Measurements from ENCODE around the gene RPN2. TPM values are rescaled to one million over a fixed set of nuclear protein-coding genes. Genes with fewer than 3 reads are reported as not detected.

The RPN2 gene
- total and polyA plus RNA-seq, 4 donors = 153 to 241 (median 177) TPM

GRCh38 chr20:37235065-37235464, 55.9 kb downstream of the RPN2 start:
- DNase-seq (ENCODE audit: low spot score) = no peak
- no peaks in the 10 kb centered on the region for H3K4me1 ChIP-seq (ENCODE audit: control insufficient read depth in 4 of 4, insufficient read depth in 4 of 4, low read length in 3 of 4)
- no peak overlapping the region for H3K4me3 ChIP-seq (ENCODE audit: low read depth in 1 of 3, low read length in 3 of 3)
- 81% methylated on average over 6 of the region's 6 CpGs for WGBS
- TF ChIP-seq SP1 (IDR thresholded peaks at IDR 0.05) (no peak), MAX (IDR thresholded peaks at IDR 0.05) (no peak), RXRA (IDR thresholded peaks at IDR 0.05) (no peak), HNF4G (IDR thresholded peaks at IDR 0.05) (no peak), REST (IDR thresholded peaks at IDR 0.05) (no peak), JUND (IDR thresholded peaks at IDR 0.05) (no peak), TAF1 (conservative IDR thresholded peaks at IDR 0.05) (no peak), NR2F2 (IDR thresholded peaks at IDR 0.05) (no peak), GABPA (IDR thresholded peaks at IDR 0.05 in 1 of 2, conservative IDR thresholded peaks at IDR 0.05 in 1 of 2) (no peak), FOXA2 (IDR thresholded peaks at IDR 0.05) (no peak)
- H3K9ac ChIP-seq (ENCODE audit: low read depth in 1 of 2, low read length in 2 of 2) = no peak overlapping the region
- no peaks in the 10 kb centered on the region for H3K27me3 ChIP-seq (ENCODE audit: control insufficient read depth in 4 of 4, insufficient read depth in 4 of 4, low read length in 3 of 4)
- peaks cover 13 to 91% (median 71%) of the 10 kb centered on the region in 4 donors for H3K36me3 ChIP-seq (ENCODE audit: control insufficient read depth in 4 of 4, insufficient read depth in 3 of 4, low read depth in 1 of 4, low read length in 3 of 4)
- no peak overlapping the region for H3K27ac ChIP-seq (ENCODE audit: low read depth in 1 of 2, low read length in 2 of 2)
- H3K9me3 ChIP-seq (ENCODE audit: control insufficient read depth in 4 of 4, low read length in 3 of 4) = no peaks in the 10 kb centered on the region

- H3K4me3 ChIP-seq (ENCODE audit: low read depth in 1 of 3, low read length in 3 of 3) = no peak overlapping the region
- WGBS = 96% methylated on average over 4 of the region's 4 CpGs
- H3K27ac ChIP-seq (ENCODE audit: low read depth in 1 of 2, low read length in 2 of 2) = no peak overlapping the region
- H3K9ac ChIP-seq (ENCODE audit: low read depth in 1 of 2, low read length in 2 of 2) = no peak overlapping the region
- TF ChIP-seq FOXA2 (IDR thresholded peaks at IDR 0.05) (no peak), YY1 (IDR thresholded peaks at IDR 0.05) (no peak), RAD21 (IDR thresholded peaks at IDR 0.05) (no peak), HNF4A (conservative IDR thresholded peaks at IDR 0.05) (no peak), SP1 (IDR thresholded peaks at IDR 0.05) (no peak)
- H3K4me1 ChIP-seq (ENCODE audit: control insufficient read depth in 4 of 4, insufficient read depth in 4 of 4, low read length in 3 of 4) = no peaks in the 10 kb centered on the region
- no peaks in the 10 kb centered on the region for H3K27me3 ChIP-seq (ENCODE audit: control insufficient read depth in 4 of 4, insufficient read depth in 4 of 4, low read length in 3 of 4)
- no peaks in the 10 kb centered on the region for H3K9me3 ChIP-seq (ENCODE audit: control insufficient read depth in 4 of 4, low read length in 3 of 4)
- peaks cover 11 to 89% (median 71%) of the 10 kb centered on the region in 4 donors for H3K36me3 ChIP-seq (ENCODE audit: control insufficient read depth in 4 of 4, insufficient read depth in 3 of 4, low read depth in 1 of 4, low read length in 3 of 4)
- no peak for DNase-seq (ENCODE audit: low spot score)
Observed at GRCh38 chr20:37236462-37236861, 57.3 kb downstream of the RPN2 start.

GRCh38 chr20:37237656-37238055, 58.5 kb downstream of the RPN2 start:
- no peak overlapping the region for H3K9ac ChIP-seq (ENCODE audit: low read depth in 1 of 2, low read length in 2 of 2)
- 98% methylated on average over 5 of the region's 5 CpGs for WGBS
- no peaks in the 10 kb centered on the region for H3K27me3 ChIP-seq (ENCODE audit: control insufficient read depth in 4 of 4, insufficient read depth in 4 of 4, low read length in 3 of 4)
- no peak for DNase-seq (ENCODE audit: low spot score)
- H3K4me3 ChIP-seq (ENCODE audit: low read depth in 1 of 3, low read length in 3 of 3) = no peak overlapping the region
- peaks cover 0 to 4% (median 0%) of the 10 kb centered on the region in 4 donors for H3K4me1 ChIP-seq (ENCODE audit: control insufficient read depth in 4 of 4, insufficient read depth in 4 of 4, low read length in 3 of 4)
- TF ChIP-seq FOXA1 (IDR thresholded peaks at IDR 0.05) (no peak), HNF4A (conservative IDR thresholded peaks at IDR 0.05) (no peak), REST (IDR thresholded peaks at IDR 0.05) (no peak), CTCF (IDR thresholded peaks at IDR 0.05; ENCODE audit: low read depth, low read length, missing input control) (no peak), ATF3 (IDR thresholded peaks at IDR 0.05) (no peak)
- H3K27ac ChIP-seq (ENCODE audit: low read depth in 1 of 2, low read length in 2 of 2) = no peak overlapping the region
- H3K9me3 ChIP-seq (ENCODE audit: control insufficient read depth in 4 of 4, low read length in 3 of 4) = no peaks in the 10 kb centered on the region
- H3K36me3 ChIP-seq (ENCODE audit: control insufficient read depth in 4 of 4, insufficient read depth in 3 of 4, low read depth in 1 of 4, low read length in 3 of 4) = peaks cover 15 to 88% (median 69%) of the 10 kb centered on the region in 4 donors

Measured in liver (tissue), 9 donors.